GM19324 (cell line): ENCODE results near the gene SLCO2A1.

ENCODE experiments used
- ATAC-seq: cut with Tn5 transposase; IDR thresholded peaks from one replicate; pipeline ENCODE4 v1.9.1; 2021; ENCODE audit warnings: mild to moderate bottlenecking, moderate library complexity; ENCODE audit not compliant: unreplicated experiment, low FRiP score

SLCO2A1 gene

DNA sequence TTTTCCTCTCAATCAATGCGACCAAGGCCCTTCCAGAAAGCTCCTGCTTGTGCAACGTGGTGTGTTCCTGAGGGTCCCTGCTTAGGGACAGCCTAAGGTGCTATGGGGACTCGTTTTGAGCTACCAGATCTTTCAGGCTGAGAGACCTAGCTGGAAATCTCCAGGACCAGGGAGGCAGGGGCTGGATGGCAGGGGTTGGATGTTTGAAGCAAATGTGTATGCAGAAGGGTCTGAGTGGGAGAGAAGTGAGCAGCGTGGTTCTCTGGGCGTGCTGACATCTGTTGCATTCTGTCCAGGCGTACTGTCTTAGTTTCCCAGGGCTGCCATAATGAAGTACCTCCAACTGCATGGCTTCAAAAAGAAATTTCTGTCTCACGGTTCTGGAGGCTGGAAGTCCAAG, 31.7 kb upstream of the SLCO2A1 start:
- no peak for ATAC-seq

- no peak for ATAC-seq
Observed at GRCh38 chr3:134060561-134061385, 31.0 kb upstream of the SLCO2A1 start.

GRCh38 chr3:134059671-134060560, 30.2 kb upstream of the SLCO2A1 start:
- no peak for ATAC-seq

- ATAC-seq: no peak
Observed at GRCh38 chr3:134059035-134059601, 29.4 kb upstream of the SLCO2A1 start.

DNA sequence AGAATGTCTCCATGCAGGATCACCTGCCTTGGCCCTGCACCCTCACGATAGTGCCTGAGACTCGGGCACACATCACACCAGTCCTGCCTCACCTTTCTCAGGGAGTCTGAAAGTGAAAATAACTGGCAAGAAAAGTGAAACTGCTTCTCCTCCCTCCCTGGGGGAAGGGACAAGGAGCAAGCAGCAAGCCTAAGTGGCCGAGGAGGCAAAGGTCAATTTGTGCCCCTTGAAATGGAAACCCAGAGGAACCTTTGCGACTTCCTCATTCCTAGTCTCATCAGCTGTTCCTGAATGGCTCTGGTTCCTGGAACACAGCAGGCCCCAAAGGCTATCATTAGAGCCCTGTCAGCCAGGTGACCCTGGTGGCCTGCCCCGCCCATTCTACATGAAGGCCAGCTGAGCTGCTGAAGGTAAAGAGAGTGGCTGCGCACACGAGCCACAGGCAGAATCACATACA, 28.0 kb upstream of the SLCO2A1 start:
- no peak for ATAC-seq

DNA sequence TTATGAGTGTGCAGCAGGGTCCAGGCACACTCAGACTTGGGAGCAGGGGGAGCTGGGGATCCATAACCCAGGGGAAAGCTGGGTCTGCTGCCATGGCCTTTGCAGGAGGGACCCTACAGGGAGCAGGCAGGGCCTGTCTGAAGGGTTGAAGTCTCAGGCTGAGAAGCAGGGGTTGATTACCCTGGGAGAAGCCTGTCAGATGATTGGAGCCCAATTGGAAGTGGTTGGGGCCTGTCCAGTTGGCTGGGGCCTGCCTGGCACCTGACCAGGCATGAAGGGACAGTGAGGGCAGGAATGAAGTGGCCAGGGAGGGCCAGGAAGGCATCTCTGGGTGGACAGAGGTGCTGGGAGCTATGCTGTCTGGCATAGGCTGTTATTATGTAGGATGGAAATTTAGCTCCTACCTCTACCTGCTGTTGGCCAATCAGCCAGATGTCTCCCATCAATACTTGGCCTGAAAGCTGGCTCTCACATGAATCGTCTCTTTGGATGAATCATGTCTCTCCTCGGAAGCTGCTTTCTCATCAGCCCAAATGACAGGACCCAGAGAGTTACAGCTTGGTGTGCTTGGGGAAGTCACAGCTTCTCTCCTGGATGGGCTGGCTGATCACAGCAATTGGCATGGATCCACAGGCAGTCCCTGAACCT, 27.4 kb upstream of the SLCO2A1 start:
- no peak for ATAC-seq

DNA sequence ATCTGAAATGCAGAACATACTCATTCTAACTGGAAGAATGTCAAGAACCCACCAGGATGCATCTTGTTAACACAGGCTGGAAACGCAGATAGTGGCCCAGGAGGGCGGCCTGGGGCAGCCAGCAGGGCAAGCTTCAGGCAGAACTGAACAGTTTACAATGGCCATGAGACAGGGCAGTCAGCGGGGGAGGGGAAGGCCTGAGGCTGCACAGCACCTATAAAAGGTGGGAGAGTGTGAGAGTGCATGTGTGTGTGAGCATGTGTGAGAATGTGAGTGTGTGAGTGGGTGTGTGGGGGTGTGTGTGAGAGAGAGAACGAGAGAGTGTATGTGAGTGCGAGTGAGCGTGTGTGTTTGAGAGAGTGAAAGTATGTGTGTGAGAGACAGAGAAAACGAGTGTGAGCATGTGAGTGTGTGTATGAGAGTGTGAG, 26.8 kb upstream of the SLCO2A1 start:
- ATAC-seq: no peak

DNA sequence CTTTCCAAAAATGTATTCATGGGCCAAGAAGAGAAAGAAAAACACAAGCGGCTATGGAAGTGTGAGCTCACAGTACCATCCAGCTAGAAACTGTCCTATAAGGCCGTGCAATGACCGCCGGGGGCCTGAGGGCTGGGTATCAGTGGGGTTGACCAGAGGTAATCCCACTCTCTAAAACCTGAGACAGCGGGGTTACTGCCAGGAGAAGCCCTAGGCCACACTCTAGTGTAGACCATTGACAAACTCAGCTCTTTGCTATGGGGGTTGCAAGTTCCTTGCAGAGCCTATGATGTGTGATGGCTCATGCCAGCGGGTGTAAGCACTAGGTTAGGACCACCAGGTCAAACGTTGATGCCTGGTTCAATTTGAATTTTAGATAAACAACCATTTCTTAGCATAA, 25.9 kb upstream of the SLCO2A1 start:
- ATAC-seq: no peak

GRCh38 chr3:134054881-134055280, 25.2 kb upstream of the SLCO2A1 start:
- no peak for ATAC-seq

DNA sequence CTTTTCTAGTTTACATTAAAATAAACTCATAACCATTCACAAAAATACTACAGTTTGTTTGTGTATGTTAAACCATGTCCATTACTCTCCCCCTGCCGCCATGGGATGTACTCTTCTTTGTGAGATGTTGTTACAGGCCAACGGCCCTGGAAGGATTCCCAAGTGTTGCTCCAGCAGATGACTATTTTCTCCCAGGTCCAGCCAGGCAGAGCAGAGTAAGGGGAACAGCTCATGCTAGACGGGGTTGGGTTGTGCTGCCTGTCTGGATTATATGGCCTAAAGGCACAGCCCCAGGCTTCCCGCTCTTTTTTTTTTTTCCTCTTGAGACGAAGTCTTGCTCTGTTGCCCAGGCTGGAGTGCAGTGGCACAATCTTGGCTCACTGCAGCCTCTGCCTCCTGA, 24.5 kb upstream of the SLCO2A1 start:
- no peak for ATAC-seq

GRCh38 chr3:134052370-134052769, 22.6 kb upstream of the SLCO2A1 start:
- ATAC-seq: no peak

- no peak for ATAC-seq
Observed at GRCh38 chr3:134049676-134050075, 20.0 kb upstream of the SLCO2A1 start.

DNA sequence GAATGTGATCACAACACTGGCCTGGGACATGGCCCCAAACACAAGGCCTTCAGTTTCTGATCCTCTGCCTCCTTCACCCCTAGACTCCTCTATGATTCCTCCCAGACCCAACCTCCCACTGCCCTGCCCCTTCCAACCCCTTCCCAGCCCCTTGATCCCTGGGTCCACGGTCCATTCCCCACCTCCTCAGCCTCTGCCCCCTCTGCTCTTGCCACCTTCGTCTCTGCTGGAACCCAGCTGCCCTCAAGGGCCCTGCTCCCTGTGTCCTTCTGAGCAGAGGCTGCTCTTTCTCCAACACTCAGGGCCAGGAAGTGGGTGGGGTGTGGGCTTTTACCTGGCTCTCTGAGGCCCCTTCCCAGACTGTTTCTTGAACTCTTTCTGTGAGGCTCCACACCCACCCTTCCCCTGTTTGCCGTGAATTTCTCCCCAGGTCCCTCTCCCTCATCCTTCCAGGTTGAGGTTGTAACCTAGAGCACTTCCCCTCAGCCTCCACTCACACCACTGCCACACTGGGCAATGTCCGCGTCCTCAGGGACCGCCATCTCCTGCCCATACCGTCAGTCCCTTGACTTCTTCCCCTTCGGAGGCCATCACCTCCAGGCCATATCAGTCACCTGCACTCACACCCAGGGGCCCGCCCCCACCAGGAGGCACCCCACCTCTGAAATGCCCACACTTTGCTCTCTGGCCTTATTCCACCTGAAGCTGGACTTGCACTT, 18.7 kb upstream of the SLCO2A1 start:
- ATAC-seq: no peak

DNA sequence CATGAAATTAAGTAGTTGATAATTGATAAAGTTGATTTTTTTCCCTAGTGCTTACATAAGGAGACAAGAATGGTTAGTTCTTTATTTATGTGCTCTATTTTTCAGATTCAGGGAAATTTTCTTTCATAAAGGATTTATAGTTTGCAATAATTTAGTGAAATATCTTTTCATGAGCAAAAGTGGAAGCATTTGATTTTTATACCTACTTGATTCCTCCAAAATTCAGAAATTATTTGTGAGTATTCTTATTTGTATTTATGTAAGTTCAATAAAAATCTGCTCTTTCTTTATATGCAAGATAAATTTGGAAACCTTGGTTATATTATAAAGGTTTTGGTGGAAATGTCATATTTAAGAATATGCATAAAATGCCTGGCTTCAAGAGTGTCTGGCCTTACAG, 14.7 kb upstream of the SLCO2A1 start:
- ATAC-seq: no peak

DNA sequence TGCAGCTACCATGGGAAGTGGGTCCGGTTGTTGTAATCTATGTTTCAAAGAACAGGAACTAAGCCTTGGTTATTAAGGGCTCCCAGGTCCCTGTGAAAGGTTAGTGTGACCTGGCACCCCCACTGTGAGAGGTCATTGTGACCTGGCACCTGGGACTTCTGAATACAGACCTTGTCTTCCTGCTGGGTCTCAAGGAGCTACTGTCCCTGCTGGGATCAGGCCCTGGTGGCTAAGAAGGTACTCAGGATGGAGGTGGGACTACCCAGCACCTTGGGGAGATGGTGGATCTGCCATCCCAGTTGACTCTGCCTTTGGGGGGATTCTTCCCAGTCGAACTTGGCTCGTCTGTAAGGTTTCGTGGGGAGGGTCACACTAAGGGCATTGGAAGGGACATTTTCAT, 10.3 kb upstream of the SLCO2A1 start:
- ATAC-seq: no peak

DNA sequence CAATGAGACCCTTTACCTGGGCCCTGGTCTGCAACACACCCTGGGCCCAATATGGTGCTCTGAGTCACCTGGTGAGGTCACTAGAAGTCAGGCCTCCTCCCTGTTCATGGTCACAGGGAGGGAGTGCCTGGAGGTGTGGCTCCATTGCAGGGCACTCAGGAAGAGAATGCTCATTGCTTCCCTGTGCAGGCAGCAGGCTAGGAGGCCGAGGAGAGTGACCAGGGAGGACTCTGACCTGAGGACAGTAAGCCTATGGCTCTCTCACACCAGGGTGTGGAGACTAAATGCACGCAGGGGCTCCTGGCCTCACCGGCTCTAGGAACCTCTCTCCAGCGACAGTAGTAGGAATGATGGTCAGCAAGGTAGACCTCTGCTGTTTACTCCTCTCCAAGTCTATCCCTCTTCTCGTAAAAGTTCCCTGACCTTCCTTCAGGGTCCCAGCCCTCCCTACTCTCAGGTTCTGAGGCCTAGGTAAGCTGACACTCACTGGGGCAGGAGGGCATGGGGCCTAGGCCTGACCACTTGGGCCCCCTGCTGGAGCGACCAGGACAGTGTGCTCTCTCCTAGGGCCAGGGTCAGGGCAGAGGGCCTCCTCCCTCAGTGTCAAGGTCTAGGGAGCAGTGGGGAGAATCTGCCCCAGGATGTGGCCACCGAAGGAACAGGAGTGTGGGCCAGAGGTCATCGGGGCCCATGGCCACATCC, 9.6 kb upstream of the SLCO2A1 start:
- no peak for ATAC-seq

GRCh38 chr3:134038716-134039115, 9.0 kb upstream of the SLCO2A1 start:
- no peak for ATAC-seq

DNA sequence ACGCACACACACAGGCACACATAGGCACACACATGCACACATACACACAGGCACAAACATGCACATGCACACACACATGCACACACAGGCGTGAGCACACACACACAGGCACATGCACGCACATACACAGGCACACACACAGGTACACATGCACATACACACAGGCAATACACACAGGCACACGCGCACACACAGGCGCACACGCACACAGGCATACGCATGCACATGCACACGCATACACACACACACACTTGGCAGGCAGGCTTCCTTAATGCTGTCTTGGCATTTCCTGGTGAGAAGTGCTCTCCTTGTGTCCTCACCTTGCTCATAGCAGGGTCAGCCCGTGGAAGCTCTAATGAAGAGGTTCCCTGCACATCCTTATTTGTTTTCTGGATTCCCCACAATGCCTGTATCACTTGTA, 8.4 kb upstream of the SLCO2A1 start:
- no peak for ATAC-seq

DNA sequence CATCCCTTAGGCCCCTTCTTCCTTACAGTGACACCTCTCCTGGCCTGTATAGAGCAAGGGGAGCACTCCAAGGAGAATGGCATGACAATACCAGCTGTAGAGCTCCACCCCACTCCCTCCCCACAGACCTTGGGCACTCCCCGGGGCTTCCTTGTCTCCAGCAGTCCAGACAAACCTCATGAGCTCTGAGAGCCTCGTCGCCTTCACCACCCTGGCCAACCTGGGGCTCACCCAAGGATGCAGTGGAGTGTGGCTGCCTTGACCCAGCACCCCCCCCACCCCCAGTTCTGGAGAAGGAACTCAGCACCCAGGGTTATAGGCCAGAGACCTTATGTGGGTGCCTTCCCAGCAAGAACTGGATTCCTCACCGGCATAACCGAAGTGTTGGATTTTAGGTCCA, 7.4 kb upstream of the SLCO2A1 start:
- no peak for ATAC-seq
